NCI-H2227 (cell line): ENCODE data around the gene TEKTIP1.

ENCODE experiments used
- DNase-seq: peaks from one replicate; lab custom pipeline; 2025; ENCODE audit not compliant: unreplicated experiment; lab: John Stamatoyannopoulos, UW

TEKTIP1 gene

DNA sequence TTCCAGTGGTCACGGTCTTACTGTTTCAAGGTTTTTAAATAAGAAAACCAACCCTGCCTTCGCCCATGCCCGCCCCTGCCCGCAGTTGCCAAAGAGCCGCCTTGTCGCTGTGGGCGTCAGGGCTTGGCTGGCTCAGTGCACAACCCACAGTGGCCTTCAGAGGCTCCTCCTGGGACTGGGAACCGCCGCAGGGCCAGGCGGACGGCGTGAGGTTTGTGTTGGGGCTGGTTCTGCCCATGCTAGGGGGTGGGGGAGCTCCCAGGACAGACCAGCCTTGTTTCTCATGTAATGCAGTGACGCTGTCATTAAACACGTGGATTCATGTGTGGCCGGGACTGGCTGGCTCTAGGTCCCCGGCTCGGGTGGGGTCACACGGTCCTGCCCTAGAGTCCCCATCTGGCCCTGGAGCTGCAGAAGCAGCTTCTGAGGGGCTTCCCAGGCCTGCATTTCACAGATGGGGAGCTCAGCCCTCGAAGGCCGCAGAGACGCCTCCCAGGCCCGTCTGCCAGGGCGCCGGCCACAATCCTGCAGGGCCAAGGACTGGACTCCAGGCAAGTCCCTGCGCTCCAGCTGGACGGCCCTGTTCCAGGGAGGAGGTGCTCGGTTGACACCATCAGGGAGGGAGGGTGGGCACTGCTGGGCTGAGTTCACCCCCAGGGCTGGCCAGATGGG lies 2.4 kb upstream of the TEKTIP1 start:
- DNase-seq = no peak

DNA sequence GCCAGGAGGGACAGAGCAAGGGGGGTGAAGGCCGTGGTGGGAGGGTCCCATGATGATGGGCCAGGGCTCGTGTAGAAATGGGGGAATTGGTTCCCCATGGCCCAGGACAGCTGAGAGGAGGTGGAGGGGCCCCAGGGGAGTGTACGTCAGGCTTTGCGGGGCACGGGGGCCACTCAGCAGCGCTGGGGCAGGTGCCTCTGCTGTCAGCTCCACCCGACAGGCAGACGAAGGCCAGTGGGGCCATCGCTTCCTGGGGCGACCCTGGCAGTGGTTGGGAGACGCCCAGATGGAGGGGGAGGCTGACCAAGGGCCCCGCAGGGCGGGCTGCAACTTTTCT lies 1.9 kb upstream of the TEKTIP1 start:
- no peak for DNase-seq

DNA sequence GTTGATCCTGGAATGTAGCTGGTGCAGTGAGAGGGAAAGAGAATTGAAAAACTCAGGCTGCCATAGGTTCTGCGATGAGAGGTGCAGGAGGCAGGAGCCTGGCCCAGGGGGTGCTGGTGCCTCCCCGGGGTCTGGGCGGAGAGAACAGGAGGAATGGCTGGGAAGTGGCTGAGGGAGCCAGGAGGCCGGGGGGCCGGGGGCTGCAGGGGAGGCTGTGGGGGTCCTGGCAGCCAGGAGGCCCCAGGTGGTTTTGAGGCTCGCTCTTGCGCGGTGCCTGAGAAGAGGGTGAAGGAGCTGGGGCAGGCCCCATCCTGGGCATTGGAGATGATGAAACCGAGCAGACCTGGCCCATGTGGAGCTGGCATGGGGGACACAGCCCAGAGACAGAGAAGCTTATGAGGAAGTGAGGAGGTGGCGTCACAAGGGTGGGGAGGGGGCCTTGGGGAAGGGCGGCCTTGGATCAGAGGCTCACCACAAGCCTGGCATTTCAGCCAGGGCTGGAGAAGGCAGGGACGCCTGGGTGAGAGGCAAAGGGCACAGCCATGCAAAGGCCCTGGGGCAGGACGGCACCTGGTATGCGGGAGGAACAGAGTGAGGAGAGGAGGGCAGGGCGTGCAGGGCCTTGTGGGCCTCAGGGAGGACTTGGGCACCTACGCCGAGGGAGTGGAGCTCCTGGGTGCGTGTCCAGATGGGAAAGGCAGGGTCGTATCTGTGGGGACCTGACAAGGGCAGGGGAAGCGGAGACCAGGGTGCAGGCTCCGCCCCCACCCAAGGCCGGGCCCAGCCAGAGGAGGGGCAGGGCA lies 1.3 kb upstream of the TEKTIP1 start:
- DNase-seq = no peak

DNA sequence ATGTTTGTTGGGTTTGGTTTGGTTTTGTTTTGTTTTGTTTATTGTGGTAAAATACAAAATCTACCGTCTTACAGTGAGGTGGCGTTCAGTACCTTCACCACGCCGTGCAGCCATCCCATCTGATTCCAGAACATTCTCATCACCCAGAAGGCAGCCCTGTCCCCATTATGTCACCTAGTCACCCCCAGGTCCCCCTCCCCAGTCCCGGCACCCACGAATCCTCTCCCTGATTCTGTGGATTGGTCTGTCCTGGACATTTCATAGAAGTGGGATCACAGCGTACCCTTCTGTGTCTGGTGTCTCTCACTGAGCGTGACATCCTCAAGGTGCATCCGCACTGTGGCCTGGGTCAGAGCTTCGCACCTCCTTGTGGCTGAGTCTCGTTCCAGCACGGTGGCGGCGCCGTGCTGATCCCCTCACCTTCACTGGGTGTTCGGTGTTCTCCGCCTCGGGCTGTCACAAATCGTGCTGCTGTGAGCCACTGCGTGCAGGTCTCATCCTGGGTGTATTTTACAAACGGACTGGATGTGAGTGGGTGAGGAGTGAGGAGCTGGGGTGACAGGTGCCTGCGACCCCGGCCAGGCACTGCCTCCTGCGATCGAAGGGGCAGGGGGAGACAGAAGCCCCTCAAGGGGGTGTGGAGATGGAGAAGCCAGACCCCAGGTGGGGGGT lies 580 bp upstream of the TEKTIP1 start:
- DNase-seq = no peak

DNA sequence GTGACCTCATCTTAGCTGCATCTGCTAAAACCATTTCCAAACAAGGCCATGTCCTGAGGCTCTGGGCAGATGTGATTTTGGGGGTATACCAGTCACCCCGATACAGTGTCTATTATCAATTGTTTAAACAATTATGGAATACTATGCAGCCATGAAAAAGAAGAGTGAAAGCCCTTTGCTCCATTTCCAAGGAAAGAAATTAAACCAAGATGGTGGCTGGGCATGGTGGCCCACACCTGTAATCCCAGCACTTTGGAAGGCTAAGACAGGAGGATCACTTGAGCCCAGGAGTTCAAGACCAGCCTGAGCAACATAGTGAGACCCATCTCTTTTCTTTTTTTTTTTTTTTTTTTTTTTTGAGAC lies 763 bp downstream of the TEKTIP1 start:
- no peak for DNase-seq

DNA sequence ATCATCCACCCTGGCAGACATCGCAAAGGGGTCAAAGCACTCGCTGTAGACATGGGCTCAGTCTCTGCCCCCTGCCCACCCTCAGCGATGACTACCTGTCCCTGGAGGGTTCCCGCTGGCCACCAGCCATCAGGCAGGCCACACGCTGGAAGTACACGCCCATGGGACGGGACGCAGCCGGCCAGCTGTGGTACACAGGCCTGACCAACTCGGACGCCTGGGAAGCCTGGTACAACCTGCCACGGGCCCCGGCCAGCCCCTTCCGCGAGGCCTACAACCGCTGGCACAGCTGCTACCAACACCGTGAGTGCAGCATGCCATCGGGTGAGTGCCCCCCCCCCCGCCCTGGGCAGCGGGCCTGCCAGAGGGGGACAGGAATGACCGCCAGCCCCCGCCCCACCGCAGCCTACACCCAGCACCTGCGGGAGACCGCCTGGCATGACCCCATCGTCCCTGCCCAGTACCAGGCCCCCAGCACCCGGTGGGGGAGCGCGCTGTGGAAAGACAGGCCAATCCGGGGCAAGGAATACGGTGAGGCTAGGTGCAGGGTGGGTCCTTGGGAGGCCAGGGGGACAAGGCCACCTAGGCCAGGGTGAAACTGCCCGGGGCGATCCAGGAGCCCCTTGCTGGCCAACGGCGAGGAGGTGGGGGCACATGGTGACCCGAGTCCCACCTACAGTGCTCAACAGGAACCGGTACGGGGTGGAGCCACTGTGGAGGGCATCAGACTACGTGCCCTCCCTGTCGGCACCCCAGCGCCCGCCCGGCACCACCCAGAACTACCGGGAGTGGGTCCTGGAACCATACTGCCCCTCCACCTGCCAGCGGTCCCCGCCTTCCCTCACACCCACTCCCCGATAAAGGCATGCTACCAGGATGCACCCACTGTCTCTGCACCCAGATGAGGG lies 4.4 kb downstream of the TEKTIP1 start:
- no peak for DNase-seq

DNA sequence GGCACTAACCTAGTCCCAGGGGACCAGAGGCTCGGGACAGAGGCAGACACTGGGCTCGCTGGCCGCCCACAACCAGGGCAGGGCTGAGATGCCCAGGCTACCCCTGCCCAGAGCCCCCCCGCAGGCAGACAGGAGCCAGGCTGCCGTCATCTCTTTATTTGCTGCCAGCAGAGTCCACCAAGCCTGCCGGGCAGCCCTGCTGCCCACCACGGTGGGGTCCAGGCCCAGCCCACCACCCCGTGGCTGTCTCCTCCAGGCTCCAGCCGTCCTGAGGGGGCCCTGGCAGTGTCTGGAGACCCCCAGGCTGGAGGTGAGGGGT lies 5.0 kb downstream of the TEKTIP1 start:
- DNase-seq = no peak

DNA sequence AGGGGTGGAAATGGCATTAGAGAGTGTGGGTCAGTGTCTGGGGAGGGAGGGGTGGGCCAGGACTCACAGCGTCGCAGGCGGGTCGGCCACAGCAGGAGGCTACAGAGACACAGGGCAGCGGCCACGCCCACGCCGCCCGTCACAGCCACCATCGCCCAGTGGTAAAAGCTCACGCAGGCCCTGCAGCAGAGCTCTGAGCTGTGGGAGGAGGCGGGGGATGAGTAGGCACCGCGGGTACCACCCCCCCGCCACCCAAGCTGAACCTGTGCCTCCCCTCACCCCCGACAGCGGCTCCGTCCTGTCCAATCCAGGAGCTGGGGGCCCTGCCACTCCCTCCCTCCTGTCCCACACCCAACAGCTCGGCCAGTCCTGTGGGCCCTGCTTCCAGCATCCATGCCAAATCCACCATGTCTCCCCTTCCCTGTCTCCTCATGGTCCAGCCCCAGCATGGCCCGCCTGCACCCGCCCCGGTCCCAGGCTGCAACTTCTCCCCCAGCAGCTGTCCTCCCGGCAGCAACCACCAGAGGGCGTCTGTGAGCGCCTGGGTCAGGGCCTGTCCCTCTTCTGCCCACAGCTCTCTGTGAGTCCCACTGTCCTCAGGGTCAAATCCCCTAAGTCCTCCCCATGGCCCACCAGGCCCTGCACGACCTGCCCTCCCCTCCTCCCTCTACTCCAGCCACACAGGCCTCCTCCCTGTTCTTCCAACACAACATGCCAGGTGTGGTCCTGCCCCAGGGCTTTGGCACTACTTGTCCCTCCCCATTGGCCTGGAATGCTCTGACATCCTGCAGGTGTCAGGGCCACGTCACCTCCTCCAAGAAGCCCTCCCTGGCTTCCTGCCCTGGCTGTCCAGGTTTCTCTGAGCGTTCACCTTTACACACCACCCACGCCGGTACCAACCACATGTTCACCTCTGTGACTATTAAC lies 6.0 kb downstream of the TEKTIP1 start:
- peak; percentile 77 for DNase-seq

DNA sequence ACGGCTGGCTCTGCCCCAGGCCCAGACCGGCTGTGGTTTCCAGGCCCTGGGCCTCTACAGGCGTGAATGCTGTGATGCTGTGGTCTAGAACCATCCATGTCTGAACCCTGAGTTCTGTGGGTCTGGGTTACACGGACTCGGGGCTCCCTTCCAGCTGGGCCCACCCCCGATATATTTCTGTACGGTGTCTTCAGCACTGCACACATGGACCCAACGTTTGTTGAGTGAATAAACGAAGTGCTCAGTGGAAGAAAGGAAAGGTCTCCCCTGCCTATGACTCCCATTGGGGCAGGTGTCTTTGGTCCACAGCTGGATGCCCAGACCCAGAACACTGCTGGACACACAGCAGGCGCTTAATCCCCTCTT lies 6.7 kb downstream of the TEKTIP1 start:
- DNase-seq = no peak

DNA sequence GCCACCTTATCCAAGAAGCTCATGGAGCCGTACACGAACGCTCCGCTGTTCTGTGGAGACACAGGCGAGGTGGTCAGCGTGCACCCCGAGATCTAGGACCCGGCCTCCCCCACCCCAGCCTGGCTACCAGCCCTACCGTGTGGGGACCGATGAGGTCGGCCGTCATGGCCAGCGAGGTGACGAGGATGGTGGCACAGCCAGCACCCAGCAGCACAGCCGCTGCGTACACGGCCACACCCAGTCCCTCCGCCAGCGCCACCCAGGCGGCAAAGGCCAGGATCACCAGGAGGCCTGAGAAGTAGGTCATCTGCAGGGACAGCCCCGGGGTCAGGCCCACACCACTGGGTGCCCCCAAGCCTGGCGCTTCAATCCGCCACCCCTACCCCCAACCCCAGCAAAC lies 7.1 kb downstream of the TEKTIP1 start:
- no peak for DNase-seq

DNA sequence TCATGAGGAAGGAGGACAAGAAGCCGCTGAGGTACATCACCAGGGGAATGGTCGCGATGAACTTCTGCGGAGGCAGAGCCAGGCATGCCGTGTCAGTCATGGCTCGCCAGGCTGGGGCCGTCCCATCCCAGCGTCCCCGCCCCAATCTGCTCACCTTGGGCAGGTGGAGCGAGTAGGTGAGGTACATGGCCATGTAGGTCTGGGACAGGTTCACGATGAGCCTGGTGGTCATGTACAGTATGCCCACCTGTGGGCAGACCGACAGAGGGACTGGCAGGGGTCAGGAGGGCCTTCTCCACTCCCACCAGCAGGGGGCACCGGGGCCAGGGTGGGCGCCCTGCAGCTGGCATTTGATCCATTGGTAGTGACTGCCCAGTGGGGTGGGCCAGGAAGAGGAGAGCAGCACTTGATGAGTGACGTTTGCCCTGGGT lies 8.3 kb downstream of the TEKTIP1 start:
- no peak for DNase-seq

DNA sequence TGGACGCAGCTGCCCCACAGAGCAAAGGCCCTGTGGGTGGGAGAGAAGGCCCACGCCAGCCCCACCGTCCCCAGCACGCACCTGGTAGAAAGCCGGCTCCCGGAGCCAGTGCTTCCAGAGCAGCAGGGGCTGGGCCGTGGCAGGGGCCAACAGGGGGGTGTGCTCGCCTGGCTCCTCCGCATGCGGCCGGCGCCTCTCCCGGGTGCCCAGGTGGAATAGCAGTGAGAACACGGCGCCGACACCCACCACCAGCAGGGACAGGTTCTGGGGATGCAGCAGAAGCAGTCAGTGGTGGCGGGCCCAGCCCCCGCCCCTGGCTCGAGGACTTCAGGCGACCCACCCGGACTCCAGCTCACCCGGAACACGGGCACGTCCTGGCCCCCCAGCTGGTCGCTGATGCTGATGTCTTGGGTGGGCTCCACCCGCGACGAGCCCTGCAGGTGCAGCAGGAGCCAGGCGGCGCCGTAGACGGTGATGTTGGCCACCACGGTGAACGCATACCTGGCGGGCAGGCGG lies 8.9 kb downstream of the TEKTIP1 start:
- no peak for DNase-seq

DNA sequence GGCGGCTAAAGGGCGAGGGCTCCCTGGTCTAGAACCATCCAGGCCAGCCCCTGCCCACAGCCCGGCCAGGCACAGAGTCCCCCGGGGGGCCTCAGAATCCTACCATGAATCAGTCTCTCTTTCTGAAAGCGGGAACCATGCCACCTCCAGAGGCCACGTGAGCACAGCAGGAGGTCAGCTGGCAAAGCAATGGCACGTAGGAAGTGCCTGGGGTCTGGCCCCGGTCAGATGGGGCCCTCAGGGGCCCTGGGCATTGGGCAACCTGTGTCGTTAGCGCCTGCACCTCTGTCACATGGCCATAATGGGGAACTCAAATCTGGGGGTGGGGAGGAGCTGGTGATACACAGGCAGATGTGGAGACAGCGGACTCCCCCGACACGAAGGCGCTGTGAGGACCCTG lies 9.6 kb downstream of the TEKTIP1 start:
- DNase-seq = no peak

DNA sequence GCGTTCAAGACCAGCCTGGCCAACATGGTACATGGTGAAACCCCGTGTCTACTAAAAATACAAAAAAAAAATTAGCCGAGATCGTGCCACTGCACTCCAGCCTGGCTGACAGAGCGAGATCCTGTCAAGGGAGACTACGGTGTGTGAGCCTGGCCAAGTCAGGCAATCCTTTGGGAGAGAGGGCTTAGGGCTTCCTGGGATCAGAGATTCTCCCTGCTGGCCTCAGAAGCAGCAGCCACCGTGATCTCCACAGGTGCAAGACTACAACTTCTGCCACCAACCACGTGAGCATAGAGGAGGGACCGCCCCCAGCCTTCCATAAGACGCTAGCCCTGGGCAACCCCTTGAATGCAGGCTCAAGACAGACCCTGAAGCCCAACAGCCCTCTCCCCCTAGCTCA lies 10.8 kb downstream of the TEKTIP1 start:
- no peak for DNase-seq

DNA sequence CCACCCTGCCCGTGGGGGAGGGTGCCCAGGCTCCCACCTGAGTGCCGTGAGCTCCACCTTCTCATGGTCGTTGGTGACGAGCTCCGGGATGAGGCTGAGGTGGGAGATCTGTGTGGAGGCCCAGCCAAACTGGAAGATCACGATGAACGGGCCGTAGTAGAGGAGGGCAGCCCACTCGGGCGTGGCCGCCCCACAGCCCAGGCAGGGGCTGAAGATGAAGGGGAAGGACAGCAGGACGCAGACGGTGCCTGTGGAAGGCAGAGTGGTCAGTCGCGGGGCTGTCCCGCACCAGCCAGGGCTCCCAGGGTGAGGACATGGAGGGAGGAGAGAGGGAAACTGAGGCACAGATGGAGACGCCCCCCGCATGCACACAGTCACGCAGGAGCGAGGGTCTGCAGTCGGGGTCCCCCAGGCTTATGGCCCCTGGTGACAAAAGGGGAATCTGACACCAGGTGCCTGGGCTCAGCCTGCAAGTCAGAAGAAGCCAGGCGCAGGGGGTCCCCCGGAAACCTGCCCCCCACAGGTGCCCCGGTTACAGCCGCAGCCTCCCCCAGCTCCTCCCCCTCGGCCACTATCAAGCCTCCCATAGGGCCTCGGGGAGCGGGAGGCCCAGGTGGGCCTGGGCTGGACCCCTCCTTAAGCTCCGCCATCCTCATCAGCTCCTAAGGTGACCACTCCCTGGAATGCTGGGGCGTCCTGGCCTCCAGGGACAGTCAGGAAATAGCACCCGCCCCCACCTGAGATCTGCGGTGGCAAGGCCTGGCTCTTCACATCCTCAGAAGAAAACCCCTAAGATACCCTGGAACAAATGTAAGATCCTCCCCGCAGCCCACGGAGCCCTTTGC lies 12.2 kb downstream of the TEKTIP1 start:
- DNase-seq = no peak

DNA sequence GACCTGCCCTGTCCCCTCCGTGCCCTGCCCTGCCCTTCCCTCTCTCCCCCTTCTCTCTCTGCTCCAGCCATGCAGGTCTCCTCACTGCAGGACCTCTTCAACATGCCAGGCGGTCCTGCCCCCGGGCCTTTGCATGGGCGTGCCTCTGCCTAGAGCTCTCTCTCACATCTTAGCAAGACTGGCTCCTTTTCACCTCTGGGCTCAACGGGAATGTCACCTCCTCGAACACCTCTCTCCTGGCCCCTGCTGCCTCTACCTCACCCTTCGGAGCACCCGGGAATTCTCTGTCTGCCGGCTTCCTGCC lies 12.8 kb downstream of the TEKTIP1 start:
- no peak for DNase-seq

DNA sequence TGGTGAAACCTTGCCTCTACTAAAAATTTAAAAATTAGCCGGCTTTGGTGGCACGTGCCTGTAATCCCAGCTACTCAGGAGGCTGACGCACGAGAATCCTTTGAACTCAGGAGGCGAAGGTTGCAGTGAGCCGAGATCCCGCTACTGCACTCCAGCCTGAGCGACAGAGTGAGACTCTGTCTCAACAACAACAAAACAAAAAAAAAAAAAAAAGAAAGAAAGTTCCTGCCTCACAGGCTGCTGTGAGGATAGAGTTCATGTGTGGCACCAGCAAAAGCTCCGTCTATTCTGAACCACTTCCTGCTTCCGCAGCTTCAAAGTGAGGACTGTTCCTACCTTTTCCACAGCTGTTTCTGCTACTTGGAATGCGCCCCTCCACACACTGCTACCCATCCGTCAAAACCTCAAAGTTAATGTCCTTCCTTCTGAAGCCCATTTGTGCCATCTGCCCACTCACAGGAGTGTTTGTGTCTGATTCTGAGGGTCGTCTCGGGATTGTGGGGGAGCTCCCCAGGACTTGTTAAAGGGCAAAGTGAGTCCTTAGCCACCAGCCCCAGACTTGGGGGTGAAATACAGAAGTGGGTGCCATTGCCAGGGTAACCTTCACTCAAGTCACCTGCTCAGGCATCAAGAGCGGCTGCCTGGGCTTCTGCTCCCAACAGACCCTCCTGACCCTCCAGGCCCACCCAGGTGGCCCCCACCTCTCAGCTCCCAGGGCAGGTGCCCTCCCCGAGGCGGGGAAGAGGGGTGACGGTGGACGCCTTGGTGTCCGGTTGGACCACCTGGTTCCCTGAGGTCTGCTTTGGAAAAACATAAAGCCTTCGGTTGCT lies 15.5 kb downstream of the TEKTIP1 start:
- no peak for DNase-seq

DNA sequence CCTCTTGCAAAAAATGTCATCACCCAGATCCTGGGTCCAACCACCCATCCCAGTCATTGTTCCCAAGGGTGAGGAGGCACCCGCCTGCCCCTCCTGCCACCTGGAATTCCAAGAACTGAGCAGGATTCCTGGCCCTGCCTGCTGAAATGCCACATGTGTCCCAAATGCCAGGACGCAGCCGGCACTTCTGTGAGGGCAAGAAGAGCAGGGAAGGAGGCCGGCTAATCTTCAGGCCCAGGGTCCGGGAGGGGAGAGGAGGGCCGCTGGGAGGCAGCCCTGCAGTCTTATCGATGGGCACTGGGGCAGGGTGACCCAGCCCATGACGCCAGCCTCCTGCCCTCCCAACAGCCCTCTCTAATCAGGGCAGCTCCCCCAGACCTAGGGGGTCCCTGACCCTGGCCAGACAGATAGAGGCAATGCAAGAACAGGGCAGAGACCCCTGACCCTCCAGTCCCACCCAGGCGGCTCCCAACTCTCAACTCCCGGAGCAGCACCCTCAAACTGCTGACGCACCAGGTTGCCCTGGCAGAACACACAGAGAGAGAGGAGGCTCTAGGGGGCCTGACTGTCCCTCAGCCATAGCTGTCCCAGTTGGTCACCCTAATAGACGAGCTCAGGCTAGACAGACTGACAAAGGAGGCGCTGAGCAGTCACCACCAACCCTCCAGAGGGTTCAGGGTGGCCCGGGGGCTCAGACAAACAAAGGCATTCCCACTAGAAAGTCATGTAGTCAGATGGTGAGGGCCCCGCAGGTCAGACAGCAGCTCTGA lies 16.9 kb downstream of the TEKTIP1 start:
- DNase-seq = no peak
